GM19328 (cell line): ENCODE results near the gene TMEM117.
A peak's percentile ranks its signal among the peaks of the same experiment; 100 is the strongest.

Experiments
- ATAC-seq: cut with Tn5 transposase; IDR thresholded peaks from one replicate; pipeline ENCODE4 v1.9.1; 2021; ENCODE audit warnings: mild to moderate bottlenecking, moderate library complexity; ENCODE audit not compliant: unreplicated experiment

Gene TMEM117

GRCh38 chr12:44260581-44260980 is 424.7 kb downstream of the TMEM117 start:
- ATAC-seq: no peak

DNA sequence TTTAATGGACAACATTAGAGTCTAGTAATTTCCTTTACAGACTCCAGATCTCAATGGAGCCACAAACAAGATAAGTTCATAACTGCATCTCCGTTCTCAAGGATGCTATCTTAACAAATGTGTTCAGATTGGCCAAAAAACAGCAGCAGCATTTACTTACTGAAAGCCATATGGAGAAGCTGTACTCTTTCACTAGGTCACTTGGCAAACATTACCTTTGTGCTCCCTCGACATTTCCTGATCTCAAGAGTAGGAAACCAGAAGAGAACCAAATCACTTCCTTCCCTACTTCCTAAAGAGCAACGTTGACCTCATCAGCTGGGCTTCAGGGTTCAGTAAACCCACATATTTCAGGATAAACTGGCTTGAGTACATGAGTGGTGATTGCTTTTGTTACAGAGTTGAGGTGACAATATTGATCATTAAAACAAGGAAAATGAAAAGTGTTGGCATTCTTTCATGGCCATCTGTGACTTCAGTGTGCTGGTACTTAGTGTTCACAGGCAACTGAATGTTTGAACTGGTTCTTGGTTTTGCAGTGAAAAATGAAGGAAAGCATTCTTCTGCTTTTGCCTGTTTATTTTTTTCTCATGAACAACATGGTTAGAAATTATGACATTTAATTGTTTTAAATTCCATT is 449.6 kb downstream of the TMEM117 start:
- ATAC-seq: no peak

- no peak for ATAC-seq
Measured at GRCh38 chr12:44286336-44286735, 450.5 kb downstream of the TMEM117 start.

- ATAC-seq: no peak
Measured at GRCh38 chr12:44286821-44287505, 451.1 kb downstream of the TMEM117 start.

DNA sequence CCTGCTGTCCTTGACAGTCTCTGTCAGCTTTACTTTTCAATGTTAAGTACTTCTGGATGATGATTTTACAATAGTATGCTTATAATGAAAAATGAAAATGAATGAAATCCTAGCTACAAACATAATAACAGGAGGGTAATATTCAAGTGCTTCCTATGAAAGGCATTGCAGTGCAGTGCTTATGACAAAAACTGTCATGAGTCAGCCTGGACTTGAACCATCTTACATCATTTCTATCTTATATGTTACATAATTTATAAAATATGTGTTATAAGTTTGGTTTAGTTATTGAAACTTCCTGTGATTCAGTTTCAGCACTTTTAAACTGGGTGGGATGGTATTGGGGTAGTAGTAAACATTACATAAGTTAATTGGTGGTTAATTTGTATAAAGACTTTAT is 451.7 kb downstream of the TMEM117 start:
- no peak for ATAC-seq

DNA sequence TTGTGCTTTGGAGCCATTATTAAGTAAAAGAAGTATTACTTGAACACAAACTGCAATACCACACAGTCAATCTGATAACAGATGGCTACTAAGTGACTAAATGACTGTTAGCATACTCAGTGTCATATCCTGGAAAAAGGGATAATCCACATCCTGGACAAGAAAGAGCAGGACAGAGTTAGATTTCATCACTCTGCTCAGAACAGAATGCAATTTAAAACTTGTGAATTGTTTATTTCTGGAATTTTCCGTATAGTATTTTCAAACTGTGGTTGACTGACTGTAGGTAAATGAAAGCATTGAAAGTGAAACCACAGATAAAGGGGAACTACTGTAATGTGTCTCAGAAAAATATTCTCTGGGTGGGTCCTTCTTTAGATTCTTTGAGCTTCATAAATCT is 458.8 kb downstream of the TMEM117 start:
- ATAC-seq: peak; percentile 97

GRCh38 chr12:44295958-44296623 is 460.2 kb downstream of the TMEM117 start:
- ATAC-seq: no peak

DNA sequence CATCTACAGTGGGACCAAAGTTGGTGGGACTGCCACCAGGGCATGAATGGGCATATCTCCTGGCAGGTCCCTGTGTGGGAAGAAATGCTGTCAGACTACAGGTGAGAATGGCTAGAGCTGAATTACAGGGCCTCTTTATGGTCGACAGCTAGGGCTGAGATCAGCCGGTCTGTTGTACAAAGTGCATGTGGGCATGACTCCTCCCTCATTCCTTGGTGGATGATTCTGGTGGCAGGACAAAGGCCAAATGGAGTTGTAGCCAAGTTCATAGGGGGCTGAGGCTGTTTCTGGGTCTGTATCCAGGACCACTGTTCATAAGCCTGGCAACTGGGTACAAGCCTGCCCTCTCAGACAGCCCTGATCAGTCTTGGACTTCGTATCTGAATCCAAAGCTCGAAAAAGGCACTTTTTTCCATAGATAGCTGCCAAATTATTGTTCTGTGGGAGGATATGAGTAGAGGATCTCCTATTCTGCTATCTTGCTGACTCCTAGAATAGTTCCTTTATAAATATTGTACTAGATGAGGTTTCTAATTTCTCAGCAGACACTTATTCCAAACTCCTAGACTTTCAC is 460.8 kb downstream of the TMEM117 start:
- ATAC-seq: no peak

GRCh38 chr12:44299524-44299923 is 463.6 kb downstream of the TMEM117 start:
- no peak for ATAC-seq

DNA sequence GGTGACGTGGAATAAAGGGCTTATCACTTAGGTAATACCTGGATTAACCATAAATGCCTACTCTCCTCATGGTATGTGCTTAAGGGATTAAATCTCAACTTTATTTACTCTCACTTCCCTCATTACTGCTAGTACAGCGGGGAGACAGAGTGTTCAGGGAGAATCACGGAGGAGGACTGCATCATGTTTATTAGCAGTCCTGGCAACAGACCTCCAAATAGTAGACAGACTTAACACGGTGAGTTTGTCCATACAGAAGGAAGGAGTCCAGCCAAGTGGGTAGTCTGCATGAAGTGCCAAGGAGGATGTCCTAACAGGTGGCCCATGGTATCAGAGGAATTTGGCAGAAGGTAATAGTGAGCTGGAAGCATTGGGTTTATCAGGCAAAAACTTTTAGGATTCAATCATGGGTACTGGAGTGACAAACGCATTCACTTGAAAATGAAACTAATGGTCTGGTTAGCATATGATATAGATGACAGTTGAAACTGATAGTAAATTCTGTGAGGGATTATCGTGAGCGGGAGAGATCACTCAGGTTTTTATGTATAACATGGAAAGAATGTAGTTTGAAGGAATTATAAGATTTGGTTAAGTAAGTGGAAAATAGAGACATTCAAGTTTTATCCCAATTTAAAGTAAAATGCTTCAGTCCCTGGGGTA is 471.8 kb downstream of the TMEM117 start:
- ATAC-seq: no peak

GRCh38 chr12:44313188-44313587 is 477.3 kb downstream of the TMEM117 start:
- ATAC-seq: no peak

GRCh38 chr12:44314007-44314500 is 478.2 kb downstream of the TMEM117 start:
- no peak for ATAC-seq

- peak; percentile 76 for ATAC-seq
Measured at GRCh38 chr12:44317651-44318126, 481.8 kb downstream of the TMEM117 start.

- ATAC-seq: no peak
Measured at GRCh38 chr12:44331269-44331668, 495.4 kb downstream of the TMEM117 start.

- no peak for ATAC-seq
Measured at GRCh38 chr12:44334347-44334746, 498.5 kb downstream of the TMEM117 start.

- no peak for ATAC-seq
Measured at GRCh38 chr12:44335030-44335429, 499.1 kb downstream of the TMEM117 start.

GRCh38 chr12:44336577-44336976 is 500.7 kb downstream of the TMEM117 start:
- no peak for ATAC-seq

- no peak for ATAC-seq
Measured at GRCh38 chr12:44342371-44342770, 506.5 kb downstream of the TMEM117 start.

GRCh38 chr12:44347145-44347544 is 511.3 kb downstream of the TMEM117 start:
- ATAC-seq: no peak

DNA sequence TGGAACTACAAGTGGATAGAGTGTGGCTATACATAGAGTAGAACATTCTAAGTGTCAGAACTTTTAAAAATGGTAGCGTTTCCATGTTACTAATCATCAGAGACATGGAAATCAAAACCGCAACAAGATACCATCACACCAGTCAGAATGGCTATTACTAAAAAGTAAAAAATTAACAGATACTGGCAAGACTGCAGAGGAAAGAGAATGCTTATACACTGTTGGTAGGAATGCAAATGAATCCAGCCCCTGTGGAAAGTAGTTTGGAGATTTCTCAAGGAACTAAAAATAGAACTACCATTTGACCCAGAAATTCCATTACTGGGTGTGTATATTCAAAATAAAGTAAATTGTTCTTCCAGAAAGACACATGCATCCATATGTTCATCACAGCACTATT is 521.6 kb downstream of the TMEM117 start:
- no peak for ATAC-seq

DNA sequence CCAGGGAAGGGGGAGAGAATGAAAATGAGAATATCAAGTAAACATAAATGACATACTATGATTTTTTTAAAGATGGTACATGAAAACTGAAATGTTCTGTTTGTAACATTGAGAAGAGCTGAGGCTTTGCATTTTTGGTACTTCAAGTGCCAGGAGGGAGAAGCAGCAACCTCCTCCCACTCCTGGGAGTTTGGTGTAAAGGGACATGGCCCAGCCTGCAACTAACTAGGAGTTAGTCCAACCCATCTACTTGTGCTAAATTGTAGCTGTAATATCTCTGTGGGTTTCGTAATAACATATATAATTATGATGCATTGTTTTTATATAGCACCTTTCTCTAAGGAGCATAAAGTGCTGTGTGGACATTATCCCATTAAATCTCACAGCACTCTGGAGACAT is 522.8 kb downstream of the TMEM117 start:
- no peak for ATAC-seq
